Measurements from ENCODE around the gene TMEM132D. TPM values are rescaled to one million over a fixed set of nuclear protein-coding genes. Genes with fewer than 3 reads are reported as not detected.

Gene TMEM132D
- total and polyA plus RNA-seq, 2 of the 4 experiments (the other 2 are of a cell fraction), result not detected

DNA sequence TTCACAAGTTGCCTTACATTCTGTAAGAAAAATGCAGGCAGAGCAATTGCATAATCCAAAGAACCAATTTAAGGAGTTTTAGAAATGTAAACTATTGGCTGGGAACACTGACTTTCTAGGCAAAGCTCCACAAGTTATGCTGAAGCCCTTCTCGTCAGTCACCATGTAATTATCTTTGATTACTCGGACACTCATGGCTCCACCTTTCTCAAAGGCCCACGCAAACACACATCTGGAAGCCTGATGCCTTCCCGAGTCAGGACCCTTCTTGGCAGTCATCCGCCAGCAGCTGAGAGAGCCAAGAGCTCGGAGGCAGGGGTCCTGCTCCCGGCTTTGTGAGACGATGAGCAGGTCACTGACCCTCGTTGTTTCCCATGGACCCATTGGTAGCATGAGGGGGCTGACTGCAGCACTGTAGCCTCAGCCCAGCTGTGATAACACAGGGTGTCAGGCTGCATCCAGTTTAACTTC is 202.2 kb downstream of the TMEM132D start:
- ChIA-PET CTCF (no interaction called here), POLR2A (ENCODE audit: unreplicated experiment) (no interaction called here)
- DNase-seq (no peak), ATAC-seq (ENCODE audit: low read depth) (no peak)
- Histone ChIP-seq H2BK120ac (ENCODE audit: low read depth, low read length) (no peak overlapping the region), H3K79me1 (ENCODE audit: low read depth in 1 of 2, low read length in 2 of 2) (no peaks in the 10 kb centered on the region), H3K18ac (ENCODE audit: low read depth, low read length) (no peak overlapping the region), H2BK20ac (ENCODE audit: low read depth, low read length) (no peak overlapping the region), H2BK5ac (ENCODE audit: low read depth, low read length, poor library complexity, severe bottlenecking) (no peak overlapping the region), H3K4me1 (ENCODE audit: control insufficient read depth, insufficient read depth, low read length) (no peaks in the 10 kb centered on the region), H3K27ac (ENCODE audit: insufficient read depth, low read length) (no peak overlapping the region), H4K91ac (ENCODE audit: insufficient read depth, low read depth, low read length) (no peak overlapping the region), H2AK5ac (ENCODE audit: low read depth, low read length) (no peak overlapping the region), H3K4ac (ENCODE audit: low read depth, low read length) (no peak overlapping the region), H2AFZ (replicated peaks; ENCODE audit: low read length, poor library complexity) (no peak overlapping the region), H3K56ac (ENCODE audit: extremely low read depth, insufficient read depth, low read length) (no peak overlapping the region), H3K23ac (ENCODE audit: low read depth, low read length) (no peak overlapping the region), H2BK15ac (ENCODE audit: low read depth, low read length) (no peak overlapping the region), H3K27me3 (ENCODE audit: control insufficient read depth, insufficient read depth, low read length) (no peaks in the 10 kb centered on the region), H3K9me3 (ENCODE audit: control insufficient read depth, insufficient read depth, low read length) (peaks cover 27% of the 10 kb centered on the region), H2AK9ac (replicated peaks; ENCODE audit: low read depth, low read length, poor library complexity) (no peak overlapping the region), H3K4me2 (ENCODE audit: low read depth, low read length) (no peak overlapping the region), H4K20me1 (ENCODE audit: insufficient read depth, low read length) (no peaks in the 10 kb centered on the region), H4K8ac (ENCODE audit: low read depth in 2 of 2, low read length in 2 of 2) (no peak overlapping the region), H3K36me3 (ENCODE audit: control insufficient read depth, insufficient read depth, low read length) (no peaks in the 10 kb centered on the region), H3K9me1 (ENCODE audit: insufficient read depth, low read length) (no peaks in the 10 kb centered on the region), H3K14ac (replicated peaks; ENCODE audit: low read depth, low read length) (no peak overlapping the region), H3K4me3 (ENCODE audit: insufficient read depth, low read depth, low read length) (no peak overlapping the region), H4K5ac (ENCODE audit: low read depth, low read length) (no peak overlapping the region), H3K9ac (ENCODE audit: low read depth, low read length) (no peak overlapping the region)
- intact Hi-C loops (cut with micrococcal nuclease) (no loop called here), in situ Hi-C loops (cut with MboI; ENCODE audit: low sequenced_read_pairs) (no loop called here), dilution Hi-C loops (cut with HindIII; ENCODE audit: low sequenced_read_pairs, unreplicated experiment) (no loop called here)
- WGBS, 2 experiments (ENCODE audit: extremely low coverage in 2 of 2, insufficient read length in 1 of 2), result no CpG with 5 or more reads among the region's 9 CpGs
- BruUV-seq (replicated peaks), result no TSS peak
- TF ChIP-seq RCOR1 (IDR thresholded peaks at IDR 0.05; ENCODE audit: insufficient replicate concordance, low read length), result no peak
- no peak for TF ChIP-seq CEBPB (IDR thresholded peaks at IDR 0.05; ENCODE audit: low read depth, low read length)
- TF ChIP-seq, protein P1, sequence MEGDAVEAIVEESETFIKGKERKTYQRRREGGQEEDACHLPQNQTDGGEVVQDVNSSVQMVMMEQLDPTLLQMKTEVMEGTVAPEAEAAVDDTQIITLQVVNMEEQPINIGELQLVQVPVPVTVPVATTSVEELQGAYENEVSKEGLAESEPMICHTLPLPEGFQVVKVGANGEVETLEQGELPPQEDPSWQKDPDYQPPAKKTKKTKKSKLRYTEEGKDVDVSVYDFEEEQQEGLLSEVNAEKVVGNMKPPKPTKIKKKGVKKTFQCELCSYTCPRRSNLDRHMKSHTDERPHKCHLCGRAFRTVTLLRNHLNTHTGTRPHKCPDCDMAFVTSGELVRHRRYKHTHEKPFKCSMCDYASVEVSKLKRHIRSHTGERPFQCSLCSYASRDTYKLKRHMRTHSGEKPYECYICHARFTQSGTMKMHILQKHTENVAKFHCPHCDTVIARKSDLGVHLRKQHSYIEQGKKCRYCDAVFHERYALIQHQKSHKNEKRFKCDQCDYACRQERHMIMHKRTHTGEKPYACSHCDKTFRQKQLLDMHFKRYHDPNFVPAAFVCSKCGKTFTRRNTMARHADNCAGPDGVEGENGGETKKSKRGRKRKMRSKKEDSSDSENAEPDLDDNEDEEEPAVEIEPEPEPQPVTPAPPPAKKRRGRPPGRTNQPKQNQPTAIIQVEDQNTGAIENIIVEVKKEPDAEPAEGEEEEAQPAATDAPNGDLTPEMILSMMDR (conservative IDR thresholded peaks at IDR 0.05; ENCODE audit: low read depth, low read length), result no peak
- TF ChIP-seq, protein P2, sequence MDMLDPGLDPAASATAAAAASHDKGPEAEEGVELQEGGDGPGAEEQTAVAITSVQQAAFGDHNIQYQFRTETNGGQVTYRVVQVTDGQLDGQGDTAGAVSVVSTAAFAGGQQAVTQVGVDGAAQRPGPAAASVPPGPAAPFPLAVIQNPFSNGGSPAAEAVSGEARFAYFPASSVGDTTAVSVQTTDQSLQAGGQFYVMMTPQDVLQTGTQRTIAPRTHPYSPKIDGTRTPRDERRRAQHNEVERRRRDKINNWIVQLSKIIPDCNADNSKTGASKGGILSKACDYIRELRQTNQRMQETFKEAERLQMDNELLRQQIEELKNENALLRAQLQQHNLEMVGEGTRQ (IDR thresholded peaks at IDR 0.05; ENCODE audit: low read depth, low read length), result no peak
- no peak for TF ChIP-seq MXI1 (IDR thresholded peaks at IDR 0.05; ENCODE audit: borderline replicate concordance, low read depth, low read length)
- no peak for TF ChIP-seq SMC3 (IDR thresholded peaks at IDR 0.05; ENCODE audit: low read depth, low read length)
- TF ChIP-seq CHD1 (IDR thresholded peaks at IDR 0.05; ENCODE audit: low read depth, low read length), result no peak
- TF ChIP-seq, protein P3, sequence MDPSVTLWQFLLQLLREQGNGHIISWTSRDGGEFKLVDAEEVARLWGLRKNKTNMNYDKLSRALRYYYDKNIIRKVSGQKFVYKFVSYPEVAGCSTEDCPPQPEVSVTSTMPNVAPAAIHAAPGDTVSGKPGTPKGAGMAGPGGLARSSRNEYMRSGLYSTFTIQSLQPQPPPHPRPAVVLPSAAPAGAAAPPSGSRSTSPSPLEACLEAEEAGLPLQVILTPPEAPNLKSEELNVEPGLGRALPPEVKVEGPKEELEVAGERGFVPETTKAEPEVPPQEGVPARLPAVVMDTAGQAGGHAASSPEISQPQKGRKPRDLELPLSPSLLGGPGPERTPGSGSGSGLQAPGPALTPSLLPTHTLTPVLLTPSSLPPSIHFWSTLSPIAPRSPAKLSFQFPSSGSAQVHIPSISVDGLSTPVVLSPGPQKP (IDR thresholded peaks at IDR 0.05; ENCODE audit: borderline replicate concordance, low read depth, low read length), result no peak
- no peak for TF ChIP-seq RFX5 (IDR thresholded peaks at IDR 0.05; ENCODE audit: low read depth, low read length)
- no peak for TF ChIP-seq RAD21 (IDR thresholded peaks at IDR 0.05; ENCODE audit: low read length)
- TF ChIP-seq FOS (IDR thresholded peaks at IDR 0.05; ENCODE audit: low read depth, low read length), result no peak
